Spleen (tissue), 7 donors: ENCODE measurements around the gene GALNT18.

Experiments used
- CTCF ChIP-seq, 11 experiments: fragments of 200-600 bp in 7 of 11; fragments of 450-650 bp in 4 of 11; sonication (generic) in 4 of 11; IDR thresholded peaks in 8 of 11; conservative IDR thresholded peaks in 3 of 11; 1 replicate in 7 of 11; 2 replicates in 4 of 11; pipeline versions ENCODE4 v1.4.0 to v1.8.0; 2016 to 2021; ENCODE audit warnings: antibody characterized with exemption in 11 of 11, inconsistent platforms in 4 of 11, mild to moderate bottlenecking in 1 of 11
- POLR2AphosphoS5 ChIP-seq, 3 donors: sonication (generic); formaldehyde crosslinking; IDR thresholded peaks; one replicate each; pipeline ENCODE4 v1.5.1; 2017; ENCODE audit warnings: antibody characterized with exemption in 3 of 3
- donor health status: DM: no; HTN: no; CAD: no; lungs with moderate emphysema.
- donor health status: DM: no; HTN: no; CAD: no.
- donor health status: DM: no; HTN: no; CAD: no.

- TF ChIP-seq POLR2AphosphoS5 (IDR thresholded peaks at IDR 0.05), result no peak
- TF ChIP-seq CTCF (IDR thresholded peaks at IDR 0.05 in 8 of 11, conservative IDR thresholded peaks at IDR 0.05 in 3 of 11), result no peak
Measured at GRCh38 chr11:11565636-11566035, 56.2 kb downstream of the GALNT18 start.
